ENCODE results near the gene HSD11B1.

Gene HSD11B1

GRCh38 chr1:209728466-209728865, 23.8 kb downstream of the HSD11B1 start:
- DNase-seq: no peak

GRCh38 chr1:209729436-209729835, 24.8 kb downstream of the HSD11B1 start:
- no peak for DNase-seq

- no peak for DNase-seq
Measured at GRCh38 chr1:209732725-209733124, 28.1 kb downstream of the HSD11B1 start.

GRCh38 chr1:209733409-209734192, 29.0 kb downstream of the HSD11B1 start:
- no peak for DNase-seq

GRCh38 chr1:209736490-209737117, 32.0 kb downstream of the HSD11B1 start:
- DNase-seq: no peak

GRCh38 chr1:209737118-209737505, 32.5 kb downstream of the HSD11B1 start:
- no peak for DNase-seq

GRCh38 chr1:209738270-209738669, 33.6 kb downstream of the HSD11B1 start:
- no peak for DNase-seq

GRCh38 chr1:209741193-209741592, 36.5 kb downstream of the HSD11B1 start:
- DNase-seq: no peak

GRCh38 chr1:209741889-209742288, 37.2 kb downstream of the HSD11B1 start:
- DNase-seq: no peak

- DNase-seq: no peak
Measured at GRCh38 chr1:209742409-209743144, 37.9 kb downstream of the HSD11B1 start.

GRCh38 chr1:209743145-209743482, 38.5 kb downstream of the HSD11B1 start:
- no peak for DNase-seq

- DNase-seq: no peak
Measured at GRCh38 chr1:209746451-209747165, 42.0 kb downstream of the HSD11B1 start.

GRCh38 chr1:209747580-209748262, 43.1 kb downstream of the HSD11B1 start:
- DNase-seq: no peak

GRCh38 chr1:209748620-209749019, 44.0 kb downstream of the HSD11B1 start:
- no peak for DNase-seq

- DNase-seq: no peak
Measured at GRCh38 chr1:209749205-209749604, 44.6 kb downstream of the HSD11B1 start.

GRCh38 chr1:209749670-209750323, 45.2 kb downstream of the HSD11B1 start:
- no peak for DNase-seq

- DNase-seq: no peak
Measured at GRCh38 chr1:209751627-209752231, 47.1 kb downstream of the HSD11B1 start.

GRCh38 chr1:209752890-209753289, 48.2 kb downstream of the HSD11B1 start:
- no peak for DNase-seq

- no peak for DNase-seq
Measured at GRCh38 chr1:209755256-209755655, 50.6 kb downstream of the HSD11B1 start.

- no peak for DNase-seq
Measured at GRCh38 chr1:209755926-209756614, 51.4 kb downstream of the HSD11B1 start, which contains the start of gene TRAF3IP3. TRAF3IP3 (plus strand) TSS chr1:209756053; CDS start chr1:209760040, 3,987 bp downstream.
